ENCODE measurements around the gene ALOXE3.

Gene ALOXE3

DNA sequence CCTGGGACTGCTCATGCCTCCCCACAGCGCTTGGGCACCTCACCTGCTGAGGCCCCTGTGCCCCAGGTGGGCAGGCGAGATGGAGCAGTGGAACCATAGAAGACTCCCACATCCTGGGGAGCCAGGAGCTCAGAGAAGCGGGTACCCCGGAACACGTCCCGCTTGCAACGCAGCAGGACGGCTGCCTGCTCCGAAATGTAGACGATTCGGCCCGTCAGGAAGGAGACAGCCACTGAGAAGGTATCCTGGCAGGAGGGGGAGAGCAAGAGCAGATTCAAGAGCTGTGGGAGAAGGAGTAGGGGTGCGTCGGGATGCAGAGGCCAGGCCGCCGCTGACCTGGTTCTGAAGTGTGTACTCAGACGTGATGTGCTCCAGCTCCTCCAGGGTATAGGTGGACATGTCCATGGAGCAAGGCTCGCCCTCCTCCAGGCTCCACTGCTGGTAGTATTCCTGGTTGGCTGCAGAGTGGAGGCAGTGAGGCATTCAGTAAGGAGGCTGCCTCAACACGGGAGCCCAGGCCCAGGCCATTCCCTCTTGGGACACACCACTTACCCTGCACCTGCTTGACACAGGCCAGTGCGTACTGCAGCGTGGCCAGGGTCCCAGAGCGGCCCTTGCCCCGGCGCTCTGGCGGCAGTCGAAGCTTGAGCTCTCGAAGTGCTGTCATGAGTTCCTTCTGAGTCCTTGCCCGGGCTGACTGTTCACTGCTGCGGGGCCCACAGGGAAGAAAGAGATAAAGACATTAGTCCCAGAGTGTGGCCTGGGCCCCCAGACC, 31.3 kb upstream of the ALOXE3 start:
- Histone ChIP-seq H3K27me3 (ENCODE audit: insufficient read depth, poor library complexity, severe bottlenecking) (no peaks in the 10 kb centered on the region), H3K36me3 (ENCODE audit: low read depth) (peaks cover 94% of the 10 kb centered on the region), H3K4me3 (ENCODE audit: severe bottlenecking) (no peak overlapping the region), H3K4me1 (ENCODE audit: insufficient read depth, poor library complexity, severe bottlenecking) (peaks cover 16% of the 10 kb centered on the region), H3K9me3 (ENCODE audit: severe bottlenecking) (no peaks in the 10 kb centered on the region), H3K27ac (ENCODE audit: poor library complexity, severe bottlenecking) (peak overlapping the region; percentile 98)
- DNase-seq (ENCODE audit: low spot score) (no peak), ATAC-seq (ENCODE audit: low read depth) (no peak)
- TF ChIP-seq, protein P1, sequence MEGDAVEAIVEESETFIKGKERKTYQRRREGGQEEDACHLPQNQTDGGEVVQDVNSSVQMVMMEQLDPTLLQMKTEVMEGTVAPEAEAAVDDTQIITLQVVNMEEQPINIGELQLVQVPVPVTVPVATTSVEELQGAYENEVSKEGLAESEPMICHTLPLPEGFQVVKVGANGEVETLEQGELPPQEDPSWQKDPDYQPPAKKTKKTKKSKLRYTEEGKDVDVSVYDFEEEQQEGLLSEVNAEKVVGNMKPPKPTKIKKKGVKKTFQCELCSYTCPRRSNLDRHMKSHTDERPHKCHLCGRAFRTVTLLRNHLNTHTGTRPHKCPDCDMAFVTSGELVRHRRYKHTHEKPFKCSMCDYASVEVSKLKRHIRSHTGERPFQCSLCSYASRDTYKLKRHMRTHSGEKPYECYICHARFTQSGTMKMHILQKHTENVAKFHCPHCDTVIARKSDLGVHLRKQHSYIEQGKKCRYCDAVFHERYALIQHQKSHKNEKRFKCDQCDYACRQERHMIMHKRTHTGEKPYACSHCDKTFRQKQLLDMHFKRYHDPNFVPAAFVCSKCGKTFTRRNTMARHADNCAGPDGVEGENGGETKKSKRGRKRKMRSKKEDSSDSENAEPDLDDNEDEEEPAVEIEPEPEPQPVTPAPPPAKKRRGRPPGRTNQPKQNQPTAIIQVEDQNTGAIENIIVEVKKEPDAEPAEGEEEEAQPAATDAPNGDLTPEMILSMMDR (IDR thresholded peaks at IDR 0.05; ENCODE audit: poor library complexity, severe bottlenecking), result no peak

DNA sequence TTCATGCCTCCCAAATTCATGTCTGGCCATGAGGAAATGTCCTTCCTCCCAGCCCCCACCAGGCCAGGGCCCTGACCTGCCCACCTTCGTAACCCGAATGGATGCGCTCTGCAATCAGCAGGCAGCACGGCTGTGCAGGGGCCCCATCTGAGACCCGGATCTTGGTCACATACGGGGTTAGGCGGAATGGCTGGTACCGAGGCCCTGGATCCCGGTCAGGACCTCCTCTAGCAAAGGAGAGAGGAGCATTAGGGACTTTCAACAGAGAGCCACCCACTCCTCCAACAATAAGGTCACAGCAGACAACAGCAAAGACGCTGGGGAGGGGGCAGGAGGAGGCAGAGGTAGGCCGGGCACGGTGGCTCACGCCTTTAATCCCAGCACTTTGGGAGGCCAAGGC, 30.2 kb upstream of the ALOXE3 start:
- Histone ChIP-seq H3K27me3 (ENCODE audit: insufficient read depth, poor library complexity, severe bottlenecking) (no peaks in the 10 kb centered on the region), H3K36me3 (ENCODE audit: low read depth) (peaks cover 98% of the 10 kb centered on the region), H3K4me3 (ENCODE audit: severe bottlenecking) (no peak overlapping the region), H3K9me3 (ENCODE audit: severe bottlenecking) (no peaks in the 10 kb centered on the region), H3K27ac (ENCODE audit: poor library complexity, severe bottlenecking) (no peak overlapping the region), H3K4me1 (ENCODE audit: insufficient read depth, poor library complexity, severe bottlenecking) (peaks cover 12% of the 10 kb centered on the region)
- DNase-seq (ENCODE audit: low spot score) (no peak), ATAC-seq (ENCODE audit: low read depth) (no peak)
- TF ChIP-seq, protein P1 (IDR thresholded peaks at IDR 0.05; ENCODE audit: poor library complexity, severe bottlenecking), result no peak

DNA sequence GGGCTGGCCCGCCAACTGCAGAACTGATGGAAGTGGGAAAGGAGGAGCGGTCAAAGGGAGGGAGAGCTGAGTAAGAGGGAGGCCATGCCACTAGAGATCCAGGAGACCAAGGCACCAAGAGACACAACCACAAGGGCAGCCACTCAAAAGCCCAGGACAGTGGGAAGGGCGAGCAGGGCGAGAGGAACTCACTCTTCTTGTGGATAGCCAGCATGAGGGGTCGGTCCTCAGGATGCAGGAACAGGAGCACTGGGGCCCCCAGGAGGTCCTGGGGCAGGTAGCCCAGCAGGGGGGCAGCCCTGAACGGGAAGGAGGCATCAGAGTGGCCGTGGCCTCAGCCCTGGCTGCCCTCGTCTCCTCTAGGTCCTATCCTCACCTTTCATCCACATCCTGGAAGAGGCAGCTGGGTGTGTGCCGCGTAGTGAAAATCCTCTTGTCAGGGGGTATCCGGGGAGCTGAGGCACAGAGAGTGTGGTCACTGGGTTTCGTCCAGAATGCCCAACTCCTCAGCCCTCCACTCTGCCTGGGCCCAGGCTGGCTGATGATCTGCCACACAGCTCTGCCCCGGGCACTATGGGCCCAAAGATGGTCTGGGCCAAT, 29.6 kb upstream of the ALOXE3 start:
- no peaks in the 10 kb centered on the region for H3K9me3 ChIP-seq (ENCODE audit: severe bottlenecking)
- H3K27me3 ChIP-seq (ENCODE audit: insufficient read depth, poor library complexity, severe bottlenecking), result no peaks in the 10 kb centered on the region
- no peak overlapping the region for H3K4me3 ChIP-seq (ENCODE audit: severe bottlenecking)
- TF ChIP-seq, protein P1 (IDR thresholded peaks at IDR 0.05; ENCODE audit: poor library complexity, severe bottlenecking), result no peak
- peaks cover 96% of the 10 kb centered on the region for H3K36me3 ChIP-seq (ENCODE audit: low read depth)
- peaks cover 5% of the 10 kb centered on the region for H3K4me1 ChIP-seq (ENCODE audit: insufficient read depth, poor library complexity, severe bottlenecking)
- ATAC-seq (ENCODE audit: low read depth) (no peak), DNase-seq (ENCODE audit: low spot score) (no peak)
- no peak overlapping the region for H3K27ac ChIP-seq (ENCODE audit: poor library complexity, severe bottlenecking)

DNA sequence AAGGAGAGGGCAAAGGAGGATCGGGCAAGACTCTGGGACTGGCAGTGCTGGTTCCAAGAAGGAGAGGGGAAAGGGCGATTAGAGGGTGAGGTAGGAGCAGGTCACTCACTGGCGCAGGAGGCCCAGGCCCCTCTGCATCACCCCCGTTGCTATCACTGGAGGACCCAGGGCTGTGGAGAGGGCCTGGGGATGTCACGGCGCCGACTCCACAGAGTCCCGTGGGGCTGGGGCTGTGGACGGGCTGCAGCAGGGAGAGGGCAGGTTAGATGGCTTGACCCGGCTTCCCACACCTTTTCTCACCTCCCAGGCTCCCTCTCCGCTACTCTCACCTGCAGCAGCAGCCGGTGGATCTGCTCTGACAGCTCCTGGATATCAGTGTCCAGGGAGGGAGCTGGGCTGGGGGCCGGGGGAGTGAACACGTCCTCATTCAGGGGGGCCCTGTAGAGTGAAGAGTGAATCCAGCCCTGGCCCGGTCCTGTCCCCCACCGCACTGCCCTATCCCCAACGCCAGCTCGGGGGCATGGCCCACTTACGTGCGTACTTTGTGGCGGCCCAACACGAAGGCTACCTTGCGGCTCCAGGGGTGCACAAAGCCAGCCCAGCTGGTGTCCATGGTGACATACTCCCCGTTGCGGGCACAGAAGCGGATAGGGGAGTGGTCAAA, 29.0 kb upstream of the ALOXE3 start:
- Histone ChIP-seq H3K4me3 (ENCODE audit: severe bottlenecking) (no peak overlapping the region), H3K4me1 (ENCODE audit: insufficient read depth, poor library complexity, severe bottlenecking) (no peaks in the 10 kb centered on the region), H3K36me3 (ENCODE audit: low read depth) (peaks cover 97% of the 10 kb centered on the region), H3K27me3 (ENCODE audit: insufficient read depth, poor library complexity, severe bottlenecking) (no peaks in the 10 kb centered on the region), H3K27ac (ENCODE audit: poor library complexity, severe bottlenecking) (no peak overlapping the region), H3K9me3 (ENCODE audit: severe bottlenecking) (no peaks in the 10 kb centered on the region)
- no peak for DNase-seq (ENCODE audit: low spot score)
- TF ChIP-seq, protein P1 (IDR thresholded peaks at IDR 0.05; ENCODE audit: poor library complexity, severe bottlenecking), result no peak
- no peak for ATAC-seq (ENCODE audit: low read depth)

Data from RWPE2 (cell line).